Parietal lobe (tissue), 1 donor: Measurements from ENCODE around the gene FSCB. TPM values are rescaled to one million over a fixed set of nuclear protein-coding genes. Genes with fewer than 3 reads are reported as not detected.

Source experiments
- total RNA-seq: library from RNA; depleted of rRNA; stranded (reverse); fragments of >200 nt; gene quantifications from one replicate; pipeline ENCODE4 v1.2.3, GENCODE V29; 2014

The FSCB gene
- 0.31 TPM for total RNA-seq

GRCh38 chr14:44507183-44507582 is at the start of gene FSCB:
Gene FSCB, minus strand, starts transcription at chr14:44507283. Its CDS starts 296 bp downstream, at chr14:44506987.

